Fibroblast of lung (primary cell): ENCODE data around the gene SLC37A1. TPM values are rescaled to one million over a fixed set of nuclear protein-coding genes. Genes with fewer than 3 reads are reported as not detected.

ENCODE experiments used
- DNase-seq, 2 donors: peaks; one replicate each; pipeline versions ENCODE4 v3.0.0 to v3.0.0-alpha.2; 2010; ENCODE audit warnings: low read depth in 2 of 2
- H2AFZ ChIP-seq: 2 replicates; pipeline ENCODE4 v1.5.1; 2012; ENCODE audit warnings: low read length, control low read depth, inconsistent platforms
- H3K27ac ChIP-seq: 2 replicates; pipeline ENCODE4 v1.5.1; 2011; ENCODE audit warnings: low read length, control low read depth; ENCODE audit not compliant: insufficient read depth
- H3K27me3 ChIP-seq: 2 replicates; pipeline ENCODE4 v1.5.1; 2011; ENCODE audit warnings: mild to moderate bottlenecking, low read length; ENCODE audit not compliant: control insufficient read depth, insufficient read depth
- H3K36me3 ChIP-seq: 2 replicates; pipeline ENCODE4 v1.5.1; 2011; ENCODE audit warnings: low read length; ENCODE audit not compliant: control insufficient read depth, insufficient read depth
- H3K4me1 ChIP-seq: 2 replicates; pipeline ENCODE4 v1.5.1; 2011; ENCODE audit warnings: low read length; ENCODE audit not compliant: control insufficient read depth, insufficient read depth; ENCODE audit errors: extremely low read depth
- H3K4me2 ChIP-seq: 2 replicates; pipeline ENCODE4 v1.5.1; 2011; ENCODE audit warnings: low read length, control low read depth; ENCODE audit not compliant: insufficient read depth; ENCODE audit errors: extremely low read depth
- H3K4me3 ChIP-seq, 4 experiments: fragments of 200-600 bp in 1 of 4; sonication (generic) in 1 of 4; replicated peaks in 1 of 4; 2 replicates each; pipeline ENCODE4 v1.5.1; 2011 to 2016; ENCODE audit warnings: low read length in 4 of 4, low read depth in 3 of 4, mild to moderate bottlenecking in 3 of 4, control low read depth in 2 of 4, inconsistent platforms in 1 of 4, mixed read lengths in 1 of 4; ENCODE audit not compliant: insufficient read depth in 1 of 4; ENCODE audit errors: control extremely low read depth in 1 of 4
- H3K79me2 ChIP-seq: 2 replicates; pipeline ENCODE4 v1.5.1; 2012; ENCODE audit warnings: mild to moderate bottlenecking, low read length, inconsistent platforms; ENCODE audit not compliant: control insufficient read depth, insufficient read depth
- H3K9ac ChIP-seq: 2 replicates; pipeline ENCODE4 v1.5.1; 2011; ENCODE audit warnings: mild to moderate bottlenecking, low read length, control low read depth; ENCODE audit not compliant: insufficient read depth
- H3K9me3 ChIP-seq: 2 replicates; pipeline ENCODE4 v1.5.1; 2012; ENCODE audit warnings: low read depth, low read length; ENCODE audit not compliant: control insufficient read depth, insufficient read depth
- H4K20me1 ChIP-seq: 2 replicates; pipeline ENCODE4 v1.5.1; 2011; ENCODE audit warnings: low read length; ENCODE audit not compliant: control insufficient read depth, insufficient read depth; ENCODE audit errors: extremely low read depth
- EZH2 ChIP-seq: IDR thresholded peaks from 2 replicates; pipeline ENCODE4 v1.5.1; 2012; ENCODE audit warnings: low read length, control low read depth, mild to moderate bottlenecking; ENCODE audit errors: missing control alignments
- polyA plus RNA-seq, 2 donors: library from polyadenylated mRNA; depleted of rRNA in 1 of 2; stranded (reverse) in 1 of 2; unstranded in 1 of 2; fragments of >200 nt; gene quantifications; 2 replicates each; pipeline ENCODE4 v1.2.1, GENCODE V29; 2011 to 2012; ENCODE audit warnings: missing spikeins in 1 of 2
- total RNA-seq: library from RNA; depleted of rRNA; stranded (reverse); fragments of >200 nt; gene quantifications from 2 replicates; pipeline ENCODE4 v1.2.1, GENCODE V29; 2014
- TF ChIP-seq, protein P1 (sequence below), 2 donors: IDR thresholded peaks in 1 of 2; conservative IDR thresholded peaks in 1 of 2; 1 replicate in 1 of 2; 2 replicates in 1 of 2; pipeline ENCODE4 v1.5.1; 2011 to 2012; ENCODE audit warnings: low read length in 2 of 2, control low read depth in 1 of 2, inconsistent platforms in 1 of 2, low read depth in 1 of 2, mild to moderate bottlenecking in 1 of 2

The SLC37A1 gene
- total and polyA plus RNA-seq, 2 donors (not counting 1 experiment from before 2014, with no cell fraction given): 0.42 to 6.4 TPM

DNA sequence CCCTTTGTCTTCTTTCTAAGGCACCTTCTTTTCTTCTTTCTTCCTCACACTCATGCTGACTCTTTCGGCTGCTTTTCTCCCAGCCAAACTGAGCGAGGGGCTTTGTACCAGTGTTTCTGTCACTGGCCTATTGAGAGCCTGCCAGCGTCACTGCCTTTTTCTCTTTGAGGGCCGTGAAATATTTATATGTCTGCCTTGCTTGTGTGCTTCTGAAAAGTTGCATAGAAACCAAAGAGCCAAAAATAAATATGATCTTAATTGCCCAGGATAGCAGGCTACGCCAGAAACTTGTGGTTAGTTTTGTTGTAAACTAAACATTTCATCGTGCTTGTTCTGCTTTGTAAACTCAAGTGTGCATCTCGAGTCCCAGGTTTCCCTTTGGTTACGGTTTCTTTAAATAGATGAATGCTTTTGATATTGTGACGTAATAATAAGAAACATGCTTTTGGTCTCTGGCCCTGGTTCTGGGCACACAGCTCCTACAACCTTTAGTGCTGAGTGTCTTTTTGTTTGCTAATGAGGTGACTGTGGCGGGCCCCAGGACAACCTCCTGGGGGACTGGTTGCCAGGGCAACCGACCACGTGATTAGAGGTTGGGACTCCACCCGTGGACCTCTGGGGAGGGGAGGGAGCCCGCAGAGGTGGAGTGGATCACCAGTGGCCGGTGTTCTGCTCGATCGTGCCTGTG lies 10.8 kb downstream of the SLC37A1 start:
- H3K27ac ChIP-seq: peak overlapping the region; percentile 60
- DNase-seq: peak; percentile 56 to 86
- peak overlapping the region; percentile 21 for H2AFZ ChIP-seq
- peak overlapping the region; percentile 75 for H3K4me2 ChIP-seq
- H3K79me2 ChIP-seq: no peaks in the 10 kb centered on the region
- H3K9ac ChIP-seq: no peak overlapping the region
- no peaks in the 10 kb centered on the region for H3K27me3 ChIP-seq
- peak overlapping the region; percentile 4 to 35 (median 17) for H3K4me3 ChIP-seq
- no peaks in the 10 kb centered on the region for H4K20me1 ChIP-seq
- H3K9me3 ChIP-seq: no peaks in the 10 kb centered on the region
- H3K4me1 ChIP-seq: peaks cover 7% of the 10 kb centered on the region
- no peaks in the 10 kb centered on the region for H3K36me3 ChIP-seq
- TF ChIP-seq, protein P1, sequence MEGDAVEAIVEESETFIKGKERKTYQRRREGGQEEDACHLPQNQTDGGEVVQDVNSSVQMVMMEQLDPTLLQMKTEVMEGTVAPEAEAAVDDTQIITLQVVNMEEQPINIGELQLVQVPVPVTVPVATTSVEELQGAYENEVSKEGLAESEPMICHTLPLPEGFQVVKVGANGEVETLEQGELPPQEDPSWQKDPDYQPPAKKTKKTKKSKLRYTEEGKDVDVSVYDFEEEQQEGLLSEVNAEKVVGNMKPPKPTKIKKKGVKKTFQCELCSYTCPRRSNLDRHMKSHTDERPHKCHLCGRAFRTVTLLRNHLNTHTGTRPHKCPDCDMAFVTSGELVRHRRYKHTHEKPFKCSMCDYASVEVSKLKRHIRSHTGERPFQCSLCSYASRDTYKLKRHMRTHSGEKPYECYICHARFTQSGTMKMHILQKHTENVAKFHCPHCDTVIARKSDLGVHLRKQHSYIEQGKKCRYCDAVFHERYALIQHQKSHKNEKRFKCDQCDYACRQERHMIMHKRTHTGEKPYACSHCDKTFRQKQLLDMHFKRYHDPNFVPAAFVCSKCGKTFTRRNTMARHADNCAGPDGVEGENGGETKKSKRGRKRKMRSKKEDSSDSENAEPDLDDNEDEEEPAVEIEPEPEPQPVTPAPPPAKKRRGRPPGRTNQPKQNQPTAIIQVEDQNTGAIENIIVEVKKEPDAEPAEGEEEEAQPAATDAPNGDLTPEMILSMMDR (conservative IDR thresholded peaks at IDR 0.05 in 1 of 2, IDR thresholded peaks at IDR 0.05 in 1 of 2; ENCODE audit: low read depth in 1 of 2, low read length in 2 of 2): no peak
- no peak for TF ChIP-seq EZH2

DNA sequence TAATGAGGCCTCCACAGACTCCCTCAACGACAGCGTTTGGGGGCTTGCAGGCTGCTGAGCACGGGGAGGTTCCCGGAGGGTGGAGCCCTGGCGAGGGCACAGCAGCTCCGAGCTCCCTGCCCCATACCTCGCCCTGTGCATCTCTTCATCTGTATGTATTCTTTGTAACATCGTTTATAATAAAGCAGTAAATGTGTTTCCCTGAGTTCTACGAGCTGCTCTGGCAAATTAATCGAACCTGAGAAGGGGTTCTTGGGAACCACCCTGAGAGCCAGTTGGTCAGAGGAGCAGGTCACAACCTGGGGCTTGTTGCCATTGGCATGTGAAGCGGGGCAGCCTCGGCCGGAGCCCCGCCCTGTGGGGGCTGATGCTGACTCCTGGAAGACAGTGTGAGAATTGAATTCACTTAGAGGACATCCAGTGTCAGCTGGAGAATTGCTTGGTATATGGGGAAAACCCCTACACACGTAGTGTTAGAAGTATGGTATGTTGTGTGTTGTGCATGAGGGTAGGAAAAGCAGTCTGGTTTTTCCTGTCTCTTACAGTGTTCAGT lies 11.5 kb downstream of the SLC37A1 start:
- Histone ChIP-seq H3K4me2 (peak overlapping the region; percentile 75), H3K79me2 (no peaks in the 10 kb centered on the region), H2AFZ (peak overlapping the region; percentile 21), H3K4me1 (peaks cover 7% of the 10 kb centered on the region), H4K20me1 (no peaks in the 10 kb centered on the region), H3K27me3 (no peaks in the 10 kb centered on the region), H3K9ac (no peak overlapping the region), H3K27ac (peak overlapping the region; percentile 60), H3K36me3 (no peaks in the 10 kb centered on the region), H3K4me3 (peak overlapping the region; percentile 4 to 35 (median 17)), H3K9me3 (no peaks in the 10 kb centered on the region)
- DNase-seq: peak in 1 of 2 donors; percentile 18
- no peak for TF ChIP-seq EZH2
- TF ChIP-seq, protein P1 (conservative IDR thresholded peaks at IDR 0.05 in 1 of 2, IDR thresholded peaks at IDR 0.05 in 1 of 2; ENCODE audit: low read depth in 1 of 2, low read length in 2 of 2): no peak

DNA sequence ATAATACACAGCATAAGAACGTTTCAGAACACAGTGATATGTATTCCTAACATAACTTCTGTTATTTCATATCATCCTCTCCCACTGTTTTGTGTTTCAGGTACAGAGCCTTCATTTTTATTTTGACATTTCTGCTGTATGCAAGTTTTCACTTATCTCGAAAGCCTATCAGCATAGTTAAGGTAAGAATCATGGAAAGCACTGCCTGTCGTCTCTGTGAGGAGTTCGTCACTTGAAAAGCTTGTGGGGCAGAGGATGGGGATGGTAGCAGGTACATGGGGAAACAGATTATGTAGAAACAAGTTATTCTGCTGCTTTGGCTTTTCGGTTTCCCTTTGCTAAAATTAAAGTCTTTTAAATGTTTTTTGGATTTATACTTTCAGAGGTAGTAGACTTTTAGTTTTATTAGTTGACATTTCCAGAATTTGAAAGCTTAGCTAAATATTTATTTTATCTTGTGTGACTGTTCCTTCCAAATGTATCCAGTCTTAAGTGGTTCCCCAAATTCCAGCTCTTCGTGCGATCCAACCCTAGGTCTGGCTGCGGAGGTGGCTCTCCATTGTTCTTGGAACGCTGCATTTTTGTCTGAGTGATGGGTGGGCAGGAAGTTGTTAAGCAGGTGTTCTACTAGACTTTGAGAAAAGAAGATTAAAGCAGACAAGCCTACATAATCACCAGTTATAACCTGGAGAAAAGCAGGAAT lies 12.2 kb downstream of the SLC37A1 start:
- Histone ChIP-seq H3K9me3 (no peaks in the 10 kb centered on the region), H3K36me3 (no peaks in the 10 kb centered on the region), H2AFZ (no peak overlapping the region), H3K4me2 (no peak overlapping the region), H3K9ac (no peak overlapping the region), H3K4me3 (no peak overlapping the region), H3K4me1 (peaks cover 7% of the 10 kb centered on the region), H3K27me3 (no peaks in the 10 kb centered on the region), H3K79me2 (no peaks in the 10 kb centered on the region), H4K20me1 (no peaks in the 10 kb centered on the region), H3K27ac (no peak overlapping the region)
- TF ChIP-seq, protein P1 (conservative IDR thresholded peaks at IDR 0.05 in 1 of 2, IDR thresholded peaks at IDR 0.05 in 1 of 2; ENCODE audit: low read depth in 1 of 2, low read length in 2 of 2): no peak
- no peak for DNase-seq
